Stimulated activated CD4-positive, alpha-beta T cell treated with anti-CD3 and anti-CD28 coated beads, Interleukin-2, amount 100 ng/mL, for 48 hours (primary cell): Measurements from ENCODE around the gene PIK3IP1.
"Not testable (repeated sequence)": the region's sequence is repeated elsewhere in the genome, so short reads cannot be mapped to it uniquely, and the experiment has no call there.

Experiments used
- DNase-seq, 2 donors: peaks; one replicate each; pipeline ENCODE4 v3.0.0-alpha.2; 2020

The PIK3IP1 gene, protein sequence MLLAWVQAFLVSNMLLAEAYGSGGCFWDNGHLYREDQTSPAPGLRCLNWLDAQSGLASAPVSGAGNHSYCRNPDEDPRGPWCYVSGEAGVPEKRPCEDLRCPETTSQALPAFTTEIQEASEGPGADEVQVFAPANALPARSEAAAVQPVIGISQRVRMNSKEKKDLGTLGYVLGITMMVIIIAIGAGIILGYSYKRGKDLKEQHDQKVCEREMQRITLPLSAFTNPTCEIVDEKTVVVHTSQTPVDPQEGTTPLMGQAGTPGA

DNA sequence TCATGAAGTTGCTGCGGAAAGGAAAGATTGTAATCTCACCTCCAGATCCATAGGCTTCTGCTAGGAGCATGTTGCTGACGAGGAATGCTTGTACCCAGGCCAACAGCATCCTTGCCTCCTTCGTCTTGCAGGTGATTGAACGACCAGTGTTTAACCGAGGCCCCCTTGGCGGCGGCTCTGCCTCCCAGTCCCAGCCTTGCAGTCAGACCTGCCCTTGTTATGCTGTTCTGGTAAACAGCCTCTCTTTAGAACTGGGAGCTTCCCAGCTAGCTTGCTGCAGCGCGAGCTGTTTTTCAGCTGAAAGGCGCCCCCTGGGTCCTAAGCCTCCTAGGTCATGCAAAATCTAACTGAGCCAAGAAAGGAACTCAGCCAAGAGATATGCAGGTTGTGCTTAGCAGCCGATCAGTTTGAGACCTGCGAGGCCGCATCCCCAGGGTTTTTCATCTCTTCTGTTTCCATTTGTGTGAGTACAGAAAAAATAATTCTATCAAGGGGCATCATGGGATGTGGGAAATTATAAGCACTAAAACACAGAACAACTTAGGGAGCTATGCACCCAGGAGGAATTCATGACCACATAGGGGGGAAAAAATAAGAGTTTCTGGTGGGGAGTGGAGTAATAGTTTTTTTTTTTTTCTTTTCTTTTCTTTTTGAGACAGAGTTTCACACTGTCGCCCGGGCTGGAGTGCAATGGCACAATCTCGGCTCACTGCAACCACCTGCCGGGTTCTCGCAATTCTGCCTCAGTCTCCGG lies at the start of gene PIK3IP1:
TSS of gene PIK3IP1 (minus strand) at position 253 of the 754 bp plus-strand sequence. CDS start at position 109, 144 bp downstream.
- DNase-seq, result peak; percentile 71 to 80

DNA sequence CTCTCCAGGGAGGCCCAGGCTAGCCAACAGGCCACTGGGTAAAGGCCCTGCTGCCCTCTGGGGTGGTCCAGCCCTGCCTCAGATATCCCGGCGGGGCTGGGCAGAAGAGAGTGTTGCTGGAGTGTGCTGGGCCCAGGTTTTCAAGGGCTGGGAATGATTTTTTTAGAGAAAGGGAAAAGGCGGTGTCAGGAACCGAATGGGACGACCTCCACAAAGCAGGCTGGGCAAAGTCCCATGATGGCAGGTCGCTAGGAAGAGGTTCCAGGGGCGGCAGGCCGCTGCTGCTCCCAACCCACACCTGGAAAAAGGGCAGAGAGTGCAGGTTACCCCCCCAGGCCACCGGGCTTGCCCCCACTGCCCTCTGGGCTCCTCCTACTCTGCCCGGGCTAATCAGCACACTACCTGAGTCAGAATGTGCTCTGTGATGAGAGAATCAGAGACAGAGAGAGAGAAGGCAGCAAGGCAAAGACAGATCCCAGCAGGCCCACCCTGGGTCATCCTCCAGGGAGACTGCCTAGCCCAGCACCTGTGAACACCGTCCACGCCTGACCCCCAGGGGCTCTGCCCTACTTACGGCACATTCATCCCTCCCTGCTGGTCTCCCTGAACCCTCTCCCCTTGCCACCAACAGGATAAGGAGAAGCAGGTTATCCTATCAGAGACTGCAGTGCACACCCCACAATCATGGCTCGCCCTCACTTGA lies 49.2 kb upstream of the PIK3IP1 start:
- no peak for DNase-seq

DNA sequence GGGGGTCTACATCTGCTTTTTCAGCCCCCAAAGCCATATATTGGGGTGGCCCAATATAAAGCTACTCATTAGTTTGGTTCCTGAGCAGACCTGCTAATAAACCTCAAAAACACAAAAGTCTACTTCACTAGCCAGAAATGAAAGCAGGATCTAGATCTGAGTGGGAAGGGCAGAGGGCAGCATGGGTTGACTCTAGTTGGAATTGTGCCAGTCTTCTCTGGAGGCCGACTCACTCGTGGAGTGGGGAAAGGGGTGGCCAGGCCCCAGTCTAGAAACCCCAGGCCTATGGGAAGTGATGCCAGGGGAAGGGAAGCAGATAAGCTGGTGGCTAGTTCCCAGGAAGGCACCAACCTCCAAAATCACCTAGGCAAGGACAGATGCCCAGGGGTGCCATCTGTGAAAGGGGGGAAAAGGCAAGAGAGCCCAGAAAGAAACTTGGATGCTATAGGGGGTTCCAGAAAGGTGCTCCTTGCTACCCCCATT lies 48.5 kb upstream of the PIK3IP1 start:
- no peak for DNase-seq

DNA sequence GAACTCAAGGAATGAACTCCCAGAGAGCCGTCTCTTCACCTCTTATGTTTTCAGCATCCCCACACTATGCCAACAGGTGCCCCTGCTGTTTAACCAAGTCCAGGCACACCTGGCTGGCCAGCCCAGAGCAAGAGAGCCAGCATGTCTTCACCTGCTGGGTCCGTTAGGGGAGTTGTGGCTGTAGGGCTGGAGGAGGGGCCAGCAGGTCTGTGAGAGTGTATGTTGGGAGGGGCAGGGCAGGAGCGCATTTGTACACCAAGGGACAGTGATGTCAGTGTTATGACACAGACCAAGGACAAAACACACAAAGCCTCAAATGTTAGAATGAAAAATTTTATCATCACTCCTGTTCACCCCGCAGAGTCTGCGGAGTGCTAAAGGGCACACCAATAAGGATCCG lies 48.1 kb upstream of the PIK3IP1 start:
- no peak for DNase-seq

DNA sequence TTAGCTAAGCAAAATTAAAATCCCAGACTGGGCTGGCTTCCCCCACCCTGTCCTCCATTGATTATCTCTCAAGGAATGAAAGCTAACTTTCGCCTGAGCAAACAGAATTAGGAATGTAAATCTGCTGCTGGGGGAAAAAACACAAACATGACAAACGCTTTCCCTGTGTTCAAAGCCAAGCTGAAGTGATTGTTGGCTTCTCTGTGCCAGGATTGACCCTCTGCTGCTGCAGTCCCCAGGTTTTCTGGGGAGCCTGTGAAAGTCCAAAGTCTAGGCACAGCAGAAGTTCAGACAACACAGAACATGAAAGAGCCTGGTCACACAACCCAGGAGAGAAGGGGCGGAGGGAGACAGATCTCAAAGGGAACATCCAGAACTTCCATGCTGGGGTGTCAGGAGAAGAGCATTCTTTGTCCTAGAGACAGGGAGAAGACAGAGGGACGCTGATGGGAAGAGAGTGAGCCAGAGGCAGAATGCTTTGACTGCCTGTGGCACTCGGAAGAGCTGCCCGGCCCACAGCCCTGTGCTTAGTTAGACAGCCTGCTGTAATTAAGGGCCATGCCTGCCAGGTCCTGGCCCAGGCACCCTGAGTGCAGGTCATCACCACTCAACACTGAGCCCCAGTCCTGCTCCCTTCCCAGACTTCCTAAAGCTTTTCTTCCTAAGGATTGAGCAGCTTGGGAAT lies 47.0 kb upstream of the PIK3IP1 start:
- no peak for DNase-seq

DNA sequence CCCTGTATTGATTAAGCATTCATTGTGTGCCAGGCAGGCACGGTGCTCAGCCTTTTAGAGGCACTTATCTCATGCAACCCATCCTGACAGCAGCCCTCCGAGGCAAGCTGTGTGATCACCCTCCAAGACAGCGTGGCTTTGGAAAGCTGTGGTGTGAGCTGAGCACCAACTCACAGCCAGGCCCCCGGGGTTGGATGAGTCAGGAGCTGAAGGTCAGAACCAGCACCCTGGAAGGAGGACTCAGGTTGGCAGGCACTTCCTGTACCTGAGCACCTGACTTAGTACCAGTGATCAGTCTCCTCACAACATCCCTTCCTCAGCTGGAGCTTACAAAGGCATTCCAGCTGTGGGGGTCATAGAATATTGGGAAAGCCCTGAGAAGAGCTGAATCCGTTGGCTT lies 44.9 kb upstream of the PIK3IP1 start:
- no peak for DNase-seq

DNA sequence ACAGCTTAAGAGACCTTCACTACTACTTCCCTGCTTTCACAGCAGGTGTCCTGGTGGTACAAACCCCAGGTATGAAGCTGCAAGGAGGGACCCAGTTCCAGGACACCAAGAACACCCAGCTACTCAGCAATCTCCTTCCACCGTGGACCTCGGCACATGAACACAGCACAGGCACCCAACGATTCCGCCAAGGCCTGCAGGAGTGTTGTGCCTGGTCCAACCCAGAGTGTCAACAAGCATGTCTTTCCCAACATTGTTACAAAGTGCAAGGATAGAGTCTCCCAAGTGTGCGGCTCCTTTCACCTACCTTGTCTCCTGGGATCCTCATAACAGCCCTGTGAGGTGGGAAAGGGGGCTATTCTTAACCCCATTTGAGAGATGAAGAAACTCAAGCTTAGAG lies 42.0 kb upstream of the PIK3IP1 start:
- no peak for DNase-seq

DNA sequence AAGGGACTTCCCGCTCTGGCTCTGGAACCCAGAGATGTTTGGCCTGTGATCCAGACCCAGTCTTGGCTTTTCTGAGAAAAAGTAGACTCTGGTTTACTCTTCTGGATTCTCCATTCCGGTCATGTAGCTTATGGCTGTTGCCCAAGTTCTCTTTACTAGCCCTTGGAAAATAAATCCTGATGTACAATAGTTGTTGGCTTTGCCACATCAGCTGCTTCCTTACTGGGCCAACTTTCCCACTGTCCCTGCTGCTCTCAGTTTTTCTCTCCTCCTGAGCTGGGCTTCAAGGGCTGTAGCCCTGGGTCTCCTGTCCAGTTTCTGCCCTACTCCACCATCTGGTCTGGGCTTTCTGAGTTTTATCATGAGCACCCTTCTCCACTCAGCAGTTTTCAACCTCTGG lies 41.4 kb upstream of the PIK3IP1 start:
- no peak for DNase-seq

DNA sequence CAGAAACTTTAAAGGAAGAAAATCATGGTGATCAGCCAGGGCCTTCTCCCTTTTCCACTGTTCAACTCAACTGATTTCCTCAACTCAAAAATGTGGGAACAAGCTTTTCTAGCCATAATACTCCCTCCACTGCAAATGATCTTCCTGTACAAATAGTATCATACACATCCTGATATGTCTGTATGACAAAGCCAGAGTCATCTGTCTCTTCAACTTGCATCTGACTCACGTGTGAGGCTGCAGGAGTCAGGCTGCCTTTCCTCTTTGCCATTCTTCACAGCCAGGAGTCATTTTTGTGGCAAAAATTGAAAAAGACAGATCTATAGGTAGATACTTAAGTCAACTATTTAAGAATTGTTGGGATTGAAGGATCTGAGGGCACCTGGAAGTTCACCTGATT lies 40.6 kb upstream of the PIK3IP1 start:
- DNase-seq, result no peak

DNA sequence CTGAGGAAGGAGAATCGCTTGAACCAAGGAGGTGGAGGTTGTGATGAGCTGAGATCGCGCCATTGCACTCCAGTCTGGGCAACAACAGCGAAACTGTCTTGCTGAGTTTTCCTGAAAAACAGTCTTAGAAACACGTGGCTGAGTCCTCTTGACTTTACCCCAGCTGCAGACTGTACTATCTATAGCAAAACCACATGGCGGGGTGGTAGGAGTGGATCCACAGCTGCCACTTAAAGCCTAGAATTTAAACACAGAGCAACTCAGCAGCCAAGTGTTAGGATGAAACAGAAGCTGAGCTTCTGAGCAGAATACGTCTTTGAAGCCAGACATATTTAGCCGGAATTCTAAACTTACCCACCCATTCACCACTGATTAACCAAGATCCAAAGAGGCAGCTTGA lies 39.7 kb upstream of the PIK3IP1 start:
- DNase-seq, result no peak

DNA sequence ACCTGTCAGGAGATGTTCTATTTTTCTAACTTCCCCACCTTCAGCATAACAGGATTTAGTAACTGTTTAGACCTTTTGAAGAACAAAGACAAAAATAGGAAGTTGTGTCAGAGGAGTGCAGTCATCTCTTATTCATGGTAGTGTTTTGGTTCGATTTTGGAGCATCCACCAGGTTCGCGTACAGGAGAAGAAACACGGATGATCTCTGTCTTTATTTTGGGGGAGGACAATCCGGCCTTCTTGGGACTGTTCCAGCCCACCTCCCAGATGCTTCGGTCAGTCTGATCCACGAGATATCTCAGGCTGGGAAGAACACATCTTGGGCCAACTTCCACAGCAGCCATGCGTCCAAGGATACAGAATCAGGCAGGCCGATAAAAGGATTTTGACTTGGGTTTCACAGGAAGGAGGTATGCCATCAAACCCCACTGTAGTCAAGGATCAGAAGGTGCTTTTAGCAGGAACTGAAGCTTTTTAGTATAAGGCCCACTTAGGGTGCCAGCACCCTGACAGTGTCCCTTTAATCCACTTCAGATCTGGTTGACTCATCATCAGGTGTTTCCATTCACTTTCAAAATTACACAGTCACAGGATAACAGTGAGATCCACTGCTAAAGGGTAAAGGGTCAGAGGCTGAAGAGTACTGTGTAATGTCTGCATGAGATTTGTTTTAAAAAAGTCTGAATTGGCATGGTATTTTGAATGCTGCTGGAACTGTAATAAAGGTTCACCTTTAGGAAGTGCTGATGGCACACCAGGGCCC lies 37.3 kb upstream of the PIK3IP1 start:
- DNase-seq, result no peak

DNA sequence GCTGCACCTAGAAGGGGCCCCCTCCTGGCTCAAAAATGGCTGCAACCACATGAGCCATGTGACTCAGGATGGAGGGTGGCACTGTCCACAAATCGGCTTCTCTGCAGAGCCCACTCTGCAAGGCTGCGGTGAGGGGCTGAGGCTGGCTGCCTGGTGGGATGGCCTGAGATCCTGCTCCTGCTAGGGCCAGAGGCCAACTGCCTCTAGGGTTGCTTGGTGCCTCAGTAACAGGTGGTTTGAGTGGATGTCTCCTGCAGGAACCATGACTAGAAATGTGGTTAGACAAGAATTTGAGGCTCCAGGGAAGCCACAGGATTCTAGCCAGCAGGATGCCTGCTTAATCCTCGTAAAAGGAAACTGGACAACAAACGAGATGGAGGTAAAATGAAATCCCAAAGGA lies 36.7 kb upstream of the PIK3IP1 start:
- DNase-seq, result no peak

DNA sequence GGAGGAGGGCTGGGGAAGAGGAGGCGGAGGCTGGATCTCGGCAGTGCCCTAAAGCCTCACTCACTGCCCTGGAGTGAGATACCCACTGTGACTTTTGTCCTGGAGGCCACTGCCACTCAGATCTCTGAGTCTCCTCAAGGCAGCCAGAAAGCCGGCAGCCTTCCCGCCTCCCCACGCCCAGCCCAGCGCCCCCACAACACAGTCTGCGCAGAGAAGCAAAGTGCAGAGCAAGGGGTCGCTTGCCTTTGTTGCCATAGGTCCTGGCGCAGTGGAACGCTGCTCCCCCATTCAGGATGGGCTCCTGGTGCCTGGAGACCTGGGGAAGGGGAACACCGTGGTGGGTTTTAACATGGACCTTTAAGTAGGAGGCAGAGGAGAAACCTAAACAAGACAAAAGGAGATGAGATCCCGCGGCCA lies 36.3 kb upstream of the PIK3IP1 start:
- DNase-seq, result no peak

DNA sequence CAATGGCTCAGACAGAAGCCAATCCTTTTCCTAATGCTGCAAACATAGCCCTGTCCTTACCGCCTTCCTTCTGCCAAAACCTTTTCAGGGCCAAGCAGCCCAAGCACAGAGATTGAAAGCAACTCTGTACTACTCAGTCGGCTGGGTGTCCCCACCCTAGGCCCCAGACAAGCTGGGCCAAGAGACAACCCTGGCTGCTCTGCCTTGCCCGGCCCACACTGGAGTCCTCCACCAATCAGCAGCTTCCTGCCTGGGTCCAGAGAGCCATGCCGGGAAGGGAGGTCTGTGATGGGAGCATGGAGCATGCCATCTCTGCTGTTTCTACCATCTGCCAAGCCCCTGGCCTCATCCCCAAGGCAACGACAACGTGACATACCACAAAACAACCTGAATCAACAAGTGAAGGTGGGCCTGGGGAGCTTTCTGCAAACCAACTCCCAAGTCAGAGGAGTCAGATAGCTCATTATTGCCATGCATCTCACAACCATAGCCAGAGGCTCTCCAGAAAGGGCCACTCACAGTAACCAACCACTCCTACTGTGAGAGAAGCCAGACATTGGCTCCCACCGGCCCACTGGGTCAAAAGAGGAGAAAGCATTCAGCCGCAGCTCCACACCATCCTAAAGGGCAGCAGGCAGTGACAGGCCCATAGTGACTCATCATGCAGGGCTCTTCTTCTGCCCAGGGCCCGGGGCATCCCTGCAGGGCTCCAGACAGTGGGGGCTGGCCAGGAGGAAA lies 35.7 kb upstream of the PIK3IP1 start:
- DNase-seq, result no peak

DNA sequence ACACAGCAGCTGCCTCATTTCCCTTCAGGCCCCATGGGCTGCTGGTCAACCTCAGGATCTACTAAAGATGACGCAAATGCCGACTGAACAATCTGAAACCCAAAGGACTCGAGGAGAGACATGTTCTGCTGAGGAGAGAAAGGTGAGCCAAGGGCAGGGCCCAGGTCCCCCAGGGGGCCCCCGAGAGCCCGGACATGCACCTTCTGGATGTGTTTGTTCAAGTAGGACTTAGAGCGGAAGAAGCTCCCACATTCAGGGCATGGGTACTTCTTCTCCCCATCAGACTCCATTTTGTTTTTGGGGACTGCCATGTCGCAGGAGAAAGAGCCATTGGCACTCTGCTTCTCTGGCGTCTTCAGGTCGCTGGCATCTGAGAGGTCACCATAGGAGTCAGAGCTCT lies 34.6 kb upstream of the PIK3IP1 start:
- no peak for DNase-seq

DNA sequence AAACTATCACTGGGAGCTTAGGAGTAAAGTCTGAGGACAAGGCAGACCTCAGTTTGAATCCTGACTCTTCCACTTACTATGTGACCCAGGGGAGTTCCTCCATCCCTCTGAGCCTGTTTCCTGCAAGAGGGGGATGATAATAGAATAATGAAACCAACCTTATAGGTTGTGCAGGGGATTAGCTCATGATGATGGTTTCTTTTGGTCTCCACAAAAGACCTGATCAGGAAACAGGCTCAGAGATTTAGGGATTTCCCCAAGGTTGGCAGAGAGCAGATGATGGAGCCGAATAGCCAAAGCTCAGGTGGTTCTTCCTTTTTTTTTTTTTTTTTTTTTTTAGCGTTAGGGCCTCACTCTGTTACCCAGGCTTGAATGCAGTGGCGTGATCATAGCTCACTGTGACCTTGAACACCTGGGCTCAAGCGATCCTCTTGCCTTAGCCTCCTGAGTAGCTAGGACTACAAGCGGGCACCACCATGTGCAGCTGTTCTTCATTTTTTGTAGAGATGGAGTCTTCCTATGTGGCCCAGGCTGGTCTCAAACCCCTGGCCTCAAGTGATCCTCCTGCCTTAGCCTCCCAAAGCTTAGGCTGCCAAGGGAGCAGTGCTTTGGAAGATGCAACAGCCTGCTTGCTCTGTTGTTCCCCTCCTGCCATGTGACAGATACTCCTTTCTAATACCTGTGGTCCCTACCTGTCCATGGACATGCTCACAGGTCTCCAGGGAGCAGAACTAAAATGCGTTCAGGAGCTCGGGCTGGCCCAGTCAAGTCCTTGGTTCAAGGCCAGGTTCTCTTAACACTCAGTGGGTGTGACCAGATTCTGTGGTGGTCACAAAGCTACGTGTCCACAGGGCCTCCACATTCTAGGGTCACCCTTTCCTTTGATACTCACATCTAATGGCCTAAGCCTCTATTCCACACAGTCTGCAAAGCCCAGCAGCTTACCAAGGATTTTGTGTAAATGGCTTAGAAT lies 31.6 kb upstream of the PIK3IP1 start:
- DNase-seq, result no peak

DNA sequence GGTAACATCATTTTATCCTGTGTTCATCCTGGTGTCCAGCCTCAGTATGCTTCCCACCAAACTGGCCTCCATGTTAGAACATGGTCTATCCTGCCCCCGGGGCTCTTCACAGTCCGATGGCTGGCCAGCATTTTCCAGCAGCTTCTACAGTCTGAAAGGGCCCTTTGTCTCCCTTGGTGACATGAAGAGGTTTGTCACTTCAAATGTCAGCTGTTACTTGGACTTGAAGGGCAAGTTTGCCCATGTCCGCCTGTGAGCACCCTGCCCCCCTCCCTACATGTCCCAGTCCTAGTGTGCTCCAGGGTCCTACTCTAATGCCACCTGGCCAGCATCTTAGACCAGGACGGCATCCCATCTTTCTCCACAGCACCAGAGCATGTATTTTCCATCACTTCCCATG lies 29.1 kb upstream of the PIK3IP1 start:
- DNase-seq, result no peak

DNA sequence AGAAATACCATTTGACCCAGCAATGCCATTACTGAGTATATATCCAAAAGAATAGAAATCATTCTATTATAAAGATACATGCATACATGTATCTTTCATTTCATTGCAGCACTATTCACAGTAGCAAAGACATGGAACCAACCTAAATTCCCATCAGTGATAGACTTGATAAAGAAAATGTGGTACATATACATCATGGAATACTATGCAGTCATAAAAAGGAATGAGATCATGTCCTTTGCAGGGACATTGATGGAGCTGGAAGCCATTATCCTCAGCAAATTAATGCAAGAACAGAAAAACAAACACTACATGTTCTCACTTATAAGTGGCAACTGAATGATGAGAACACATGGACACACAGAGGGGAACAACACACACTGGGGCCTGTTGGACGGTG lies 21.9 kb upstream of the PIK3IP1 start:
- not testable (repeated sequence) for DNase-seq

DNA sequence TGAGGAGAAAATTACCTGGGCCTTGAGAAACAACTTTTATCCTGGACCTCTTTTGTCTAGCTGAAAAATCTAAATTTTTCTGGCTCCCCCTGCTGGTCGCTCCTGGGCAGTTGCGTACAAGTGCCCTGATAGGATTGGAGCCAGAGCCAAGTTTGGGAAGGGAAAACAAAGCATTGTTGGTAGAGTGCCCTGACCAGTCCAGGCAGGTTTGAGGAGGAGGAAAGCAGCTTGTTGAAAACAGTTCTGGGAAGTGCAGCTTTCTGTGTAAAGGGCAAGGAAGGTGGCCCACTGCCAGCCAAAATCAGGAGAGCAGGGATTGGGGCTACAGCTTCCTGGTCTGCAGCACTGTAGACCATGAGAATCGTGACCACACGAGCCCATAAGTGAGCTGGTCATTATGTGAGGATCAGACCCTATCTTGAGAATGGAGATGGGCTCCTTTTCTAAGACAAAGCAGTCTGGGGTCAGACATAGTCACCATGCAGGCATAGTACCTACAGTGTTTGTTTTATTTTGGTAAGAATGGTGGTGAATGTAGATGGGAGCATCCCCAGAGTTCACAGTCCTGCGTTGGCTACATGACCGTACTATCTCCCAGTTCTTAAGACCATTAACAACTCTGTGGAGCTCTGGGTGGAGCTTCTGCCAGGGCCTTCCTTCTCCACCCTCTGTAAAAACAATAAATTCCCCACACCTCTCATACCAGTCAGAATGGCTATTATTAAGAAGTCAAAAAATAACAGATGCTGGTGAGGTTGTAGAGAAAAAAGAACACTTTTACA lies 21.3 kb upstream of the PIK3IP1 start:
- peak; percentile 69 for DNase-seq

DNA sequence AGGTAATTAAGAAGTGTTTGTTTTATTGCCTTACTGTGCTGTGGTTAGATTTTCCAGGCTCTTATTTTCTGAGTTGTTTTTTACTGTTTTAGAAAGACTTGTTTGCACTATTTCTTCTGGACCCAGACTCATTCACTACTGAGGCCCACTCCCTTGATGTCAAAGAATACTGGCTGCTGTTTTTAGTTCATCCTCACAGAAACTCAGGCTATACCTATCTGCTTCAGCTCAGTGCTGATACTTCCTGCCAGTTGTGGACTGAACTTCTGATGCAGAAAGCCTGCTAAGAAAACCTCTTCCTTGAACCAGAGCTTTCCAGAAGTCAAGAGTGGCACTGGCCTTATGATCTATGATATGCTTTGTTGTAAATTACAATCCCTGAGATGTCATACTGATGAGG lies 15.9 kb upstream of the PIK3IP1 start:
- DNase-seq, result no peak
